MCF 10A (cell line): ENCODE data around the gene CLEC1A. TPM values are rescaled to one million over a fixed set of nuclear protein-coding genes. Genes with fewer than 3 reads are reported as not detected.

ENCODE experiments used
- BruUV-seq: library from RNA; stranded (reverse); fragments of 400-500 nt; replicated peaks from 2 replicates; lab custom pipeline; 2021; lab: Mats Ljungman, UMichigan
- CTCF ChIA-PET: fragments of 300-600 bp; sonication (Branson Sonifier 250); formaldehyde crosslinking; extraction: SDS; loops from one replicate; lab custom pipeline; 2021; ENCODE audit warnings: antibody characterized with exemption, inconsistent platforms; lab: Yijun Ruan, JAX
- POLR2A ChIA-PET: fragments of 300-600, 350-650 bp; sonication (Branson Sonifier 250); formaldehyde crosslinking; extraction: SDS; loops from one replicate; lab custom pipeline; 2020; ENCODE audit warnings: antibody characterized with exemption, inconsistent platforms; lab: Yijun Ruan, JAX
- DNase-seq: peaks from one replicate; pipeline ENCODE4 v3.0.0-alpha.2; 2018; ENCODE audit not compliant: unreplicated experiment
- H3K27ac Mint-ChIP-seq: one replicate; pipeline ENCODE4 v1.8.0; 2022; ENCODE audit warnings: mild to moderate bottlenecking, low read depth, mixed read lengths; ENCODE audit not compliant: unreplicated experiment
- H3K27me3 Mint-ChIP-seq: one replicate; pipeline ENCODE4 v1.8.0; 2022; ENCODE audit warnings: mixed read lengths; ENCODE audit not compliant: insufficient read depth, unreplicated experiment
- H3K36me3 Mint-ChIP-seq: one replicate; pipeline ENCODE4 v1.8.0; 2022; ENCODE audit warnings: mild to moderate bottlenecking, moderate library complexity, mixed read lengths; ENCODE audit not compliant: insufficient read depth, unreplicated experiment
- H3K4me1 Mint-ChIP-seq: one replicate; pipeline ENCODE4 v1.8.0; 2022; ENCODE audit warnings: mixed read lengths; ENCODE audit not compliant: insufficient read depth, unreplicated experiment
- H3K4me3 Mint-ChIP-seq: one replicate; pipeline ENCODE4 v1.8.0; 2022; ENCODE audit warnings: mild to moderate bottlenecking, moderate library complexity, mixed read lengths; ENCODE audit not compliant: unreplicated experiment
- H3K9me3 Mint-ChIP-seq: one replicate; pipeline ENCODE4 v1.8.0; 2022; ENCODE audit warnings: mixed read lengths; ENCODE audit not compliant: unreplicated experiment
- CTCF ChIP-seq: fragments of 200-600 bp; IDR thresholded peaks from one replicate; pipeline ENCODE4 v1.8.0; 2022; ENCODE audit warnings: antibody characterized with exemption, mild to moderate bottlenecking; ENCODE audit not compliant: unreplicated experiment
- intact Hi-C: fragments of 100-400 bp; cut with micrococcal nuclease; formaldehyde crosslinking; loops from 2 replicates; pipeline ENCODE4 v1.14.1; 2022
- total RNA-seq: library from RNA; stranded (reverse); gene quantifications from 2 replicates; pipeline ENCODE4 v1.2.3, GENCODE V29; 2022

CLEC1A gene
- total RNA-seq, 1 experiment from 2014 or later, result not detected

GRCh38 chr12:10140001-10140400 is 41.2 kb upstream of the CLEC1A start:
- DNase-seq, result peak; percentile 72
- H3K9me3 Mint-ChIP-seq, result no peaks in the 10 kb centered on the region
- no peaks in the 10 kb centered on the region for H3K27me3 Mint-ChIP-seq
- H3K36me3 Mint-ChIP-seq, result no peaks in the 10 kb centered on the region
- no peak overlapping the region for H3K4me3 Mint-ChIP-seq
- no peak overlapping the region for H3K27ac Mint-ChIP-seq
- H3K4me1 Mint-ChIP-seq, result no peaks in the 10 kb centered on the region
- intact Hi-C loops, result loop anchor here (1.0 to 5.0 kb wide), 5 partner anchors 107 to 391 kb away; partner anchors contain the start of gene CLEC12B
- CTCF ChIA-PET, result interaction anchor here (0.6 to 6.2 kb wide), 44 partner anchors 8 to 806 kb away, joined by 3 to 134 read pairs (median 5); partner anchors contain the start of genes CLEC12B and CLEC9A
- no TSS peak for BruUV-seq
- peak; percentile 69 for TF ChIP-seq CTCF
- POLR2A ChIA-PET, result interaction anchor here (0.5 to 1.5 kb wide), 9 partner anchors 9 to 390 kb away, joined by 3 to 8 read pairs (median 3); partner anchors contain the start of genes CLEC12B and CLEC7A

- no peak for TF ChIP-seq CTCF
- Mint-ChIP-seq H3K4me3 (no peak overlapping the region), H3K27ac (no peak overlapping the region), H3K4me1 (no peaks in the 10 kb centered on the region), H3K27me3 (no peaks in the 10 kb centered on the region), H3K9me3 (no peaks in the 10 kb centered on the region), H3K36me3 (no peaks in the 10 kb centered on the region)
- intact Hi-C loops, result no loop called here
- ChIA-PET CTCF (interaction anchor here (0.6 to 2.9 kb wide), 14 partner anchors 16 to 387 kb away, joined by 3 to 21 read pairs (median 4); partner anchors contain the start of genes CLEC12B and CLEC9A), POLR2A (interaction anchor here (0.6 to 0.7 kb wide), 3 partner anchors 14 to 391 kb away, joined by 3 to 4 read pairs (median 3); no protein-coding TSS in a partner anchor)
- peak; percentile 65 for DNase-seq
- no TSS peak for BruUV-seq
These were observed 37.9 kb upstream of the CLEC1A start for GRCh38 chr12:10136637-10137205.

- H3K27ac Mint-ChIP-seq, result no peak overlapping the region
- ChIA-PET POLR2A (interaction anchor here (0.6 kb wide), 1 partner anchor 77 kb away, joined by 3 read pairs; no protein-coding TSS in a partner anchor), CTCF (interaction anchor here (0.6 to 2.9 kb wide), 7 partner anchors 18 to 385 kb away, joined by 3 to 21 read pairs (median 3); no protein-coding TSS in a partner anchor)
- intact Hi-C loops, result no loop called here
- H3K4me1 Mint-ChIP-seq, result no peaks in the 10 kb centered on the region
- H3K36me3 Mint-ChIP-seq, result no peaks in the 10 kb centered on the region
- H3K9me3 Mint-ChIP-seq, result no peaks in the 10 kb centered on the region
- H3K4me3 Mint-ChIP-seq, result no peak overlapping the region
- DNase-seq, result no peak
- TF ChIP-seq CTCF, result no peak
- BruUV-seq, result no TSS peak
- no peaks in the 10 kb centered on the region for H3K27me3 Mint-ChIP-seq
These were observed 36.3 kb upstream of the CLEC1A start for GRCh38 chr12:10135126-10135525.

- BruUV-seq, result no TSS peak
- no peaks in the 10 kb centered on the region for H3K4me1 Mint-ChIP-seq
- H3K36me3 Mint-ChIP-seq, result no peaks in the 10 kb centered on the region
- ChIA-PET POLR2A (interaction anchor here (0.6 to 1.9 kb wide), 9 partner anchors 10 to 238 kb away, joined by 3 to 5 read pairs (median 3); no protein-coding TSS in a partner anchor), CTCF (interaction anchor here (0.5 to 2.8 kb wide), 11 partner anchors 11 to 1179 kb away, joined by 3 to 11 read pairs (median 4); no protein-coding TSS in a partner anchor)
- H3K4me3 Mint-ChIP-seq, result no peak overlapping the region
- H3K27ac Mint-ChIP-seq, result no peak overlapping the region
- intact Hi-C loops, result no loop called here
- H3K9me3 Mint-ChIP-seq, result no peaks in the 10 kb centered on the region
- no peak for DNase-seq
- no peaks in the 10 kb centered on the region for H3K27me3 Mint-ChIP-seq
- TF ChIP-seq CTCF, result no peak
These were observed 34.1 kb upstream of the CLEC1A start for GRCh38 chr12:10132850-10133370.
